RWPE2 (cell line): ENCODE results near the gene BCL6B.

Experiments
- ATAC-seq: fragments of 200-7000 bp; cut with Tn5 transposase; 3 replicates; pipeline ENCODE4 v1.9.1; 2021; ENCODE audit warnings: low read depth
- DNase-seq: peaks from one replicate; pipeline ENCODE4 v3.0.0-alpha.2; 2020; ENCODE audit warnings: low spot score
- H3K27ac ChIP-seq: fragments of 450-650 bp; 2 replicates; pipeline ENCODE4 v1.5.1; 2017; ENCODE audit warnings: mild to moderate bottlenecking; ENCODE audit not compliant: poor library complexity, severe bottlenecking
- H3K27me3 ChIP-seq: fragments of 250-450 bp; sonication (Bioruptor Pico); 2 replicates; pipeline ENCODE4 v1.5.1; 2021; ENCODE audit warnings: mild to moderate bottlenecking, moderate library complexity; ENCODE audit not compliant: insufficient read depth, poor library complexity, severe bottlenecking
- H3K36me3 ChIP-seq: fragments of 250-450 bp; sonication (Bioruptor Pico); 2 replicates; pipeline ENCODE4 v1.5.1; 2020; ENCODE audit warnings: low read depth, mild to moderate bottlenecking, moderate library complexity
- H3K4me1 ChIP-seq: fragments of 250-450 bp; sonication (Bioruptor Pico); 2 replicates; pipeline ENCODE4 v1.5.1; 2021; ENCODE audit warnings: mild to moderate bottlenecking, moderate library complexity; ENCODE audit not compliant: insufficient read depth, poor library complexity, severe bottlenecking
- H3K4me3 ChIP-seq: fragments of 250-450 bp; sonication (Bioruptor Pico); 2 replicates; pipeline ENCODE4 v1.5.1; 2021; ENCODE audit warnings: mild to moderate bottlenecking, moderate library complexity; ENCODE audit not compliant: severe bottlenecking
- H3K9me3 ChIP-seq: fragments of 250-450 bp; sonication (Bioruptor Pico); 2 replicates; pipeline ENCODE4 v1.5.1; 2021; ENCODE audit warnings: mild to moderate bottlenecking, moderate library complexity; ENCODE audit not compliant: severe bottlenecking
- TF ChIP-seq, protein P1 (sequence below): fragments of 450-650 bp; IDR thresholded peaks from one replicate; pipeline ENCODE4 v1.5.1; 2017; ENCODE audit warnings: mild to moderate bottlenecking, moderate library complexity; ENCODE audit not compliant: poor library complexity, severe bottlenecking

The BCL6B gene

DNA sequence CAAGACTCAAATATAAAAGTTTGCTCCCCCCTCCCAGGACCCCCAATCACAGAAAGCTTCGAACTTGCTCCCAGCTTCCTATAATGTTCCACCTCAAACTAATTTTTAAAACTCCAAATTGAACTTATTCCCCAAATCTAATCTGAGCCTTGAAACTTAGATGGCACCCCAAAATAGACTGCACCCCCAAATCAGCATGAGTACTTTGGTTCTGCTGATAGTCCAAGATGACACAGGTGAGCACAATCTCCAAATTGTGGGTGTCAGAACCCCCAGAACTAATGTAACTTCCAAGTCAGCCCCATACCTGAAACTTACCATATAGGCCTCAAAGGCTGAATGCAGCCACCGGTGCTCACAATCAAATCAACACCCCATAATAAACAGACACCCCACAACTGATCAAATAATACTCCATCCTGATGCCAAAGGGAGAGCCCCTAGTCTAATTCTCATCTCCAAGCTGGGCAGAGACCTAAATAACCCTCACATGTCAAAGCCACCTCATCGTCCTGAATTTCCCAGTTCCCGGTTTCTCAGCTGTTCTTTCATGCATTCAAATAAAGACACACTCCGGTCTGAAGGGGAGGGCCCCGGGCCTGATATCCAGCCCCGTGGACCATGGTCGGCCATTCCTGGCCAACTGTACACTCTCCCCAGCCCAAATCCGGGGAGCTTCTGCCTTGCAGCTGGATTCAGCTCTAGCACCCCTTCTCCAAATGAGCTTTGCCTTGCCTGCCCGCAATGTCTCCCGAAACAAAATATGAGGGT, 1.8 kb upstream of the BCL6B start:
- H3K4me1 ChIP-seq = no peaks in the 10 kb centered on the region

DNA sequence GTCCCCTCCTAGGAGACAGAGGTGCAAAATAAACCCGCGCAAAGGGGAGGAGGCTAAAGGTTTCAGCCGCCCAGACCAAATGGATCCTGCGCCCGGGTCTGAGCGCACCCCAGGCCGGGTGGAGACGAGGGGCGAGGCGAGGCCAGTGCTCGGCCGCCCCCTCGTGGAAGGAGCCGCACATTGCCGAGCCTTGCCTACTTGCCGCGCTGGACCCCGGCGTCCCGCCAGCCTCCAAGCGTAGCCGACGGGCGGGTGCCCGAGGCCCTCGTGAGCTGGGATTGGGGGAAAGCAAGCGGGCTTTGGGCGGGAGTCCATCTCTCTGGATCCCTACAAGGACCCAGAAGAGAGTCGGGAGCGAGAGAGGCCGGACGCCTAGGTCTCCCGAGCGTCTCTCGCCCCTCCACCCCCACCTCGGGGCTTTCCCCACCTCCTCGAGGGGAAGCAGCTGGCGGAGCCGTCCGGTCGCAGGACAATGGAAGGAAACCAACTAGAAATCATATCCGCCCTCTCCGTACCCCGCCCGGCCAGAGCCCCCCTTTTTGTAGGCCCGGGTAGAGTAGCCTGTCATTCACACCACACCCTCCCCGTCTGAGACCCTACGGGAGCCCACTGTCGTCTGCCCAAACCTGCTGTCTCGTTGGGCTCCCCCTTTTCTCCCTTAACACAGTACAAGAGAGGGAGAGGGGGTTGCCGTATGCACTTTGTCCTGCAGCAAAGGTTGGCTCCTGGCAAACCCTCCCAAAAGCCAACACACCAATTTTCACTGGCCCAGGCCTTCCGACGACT, 664 bp upstream of the BCL6B start:
- ATAC-seq = peak; percentile 61
- Histone ChIP-seq H3K4me1 (no peaks in the 10 kb centered on the region), H3K9me3 (no peaks in the 10 kb centered on the region), H3K27me3 (no peaks in the 10 kb centered on the region), H3K27ac (no peak overlapping the region), H3K36me3 (no peaks in the 10 kb centered on the region), H3K4me3 (no peak overlapping the region)
- DNase-seq = no peak
- TF ChIP-seq, protein P1, sequence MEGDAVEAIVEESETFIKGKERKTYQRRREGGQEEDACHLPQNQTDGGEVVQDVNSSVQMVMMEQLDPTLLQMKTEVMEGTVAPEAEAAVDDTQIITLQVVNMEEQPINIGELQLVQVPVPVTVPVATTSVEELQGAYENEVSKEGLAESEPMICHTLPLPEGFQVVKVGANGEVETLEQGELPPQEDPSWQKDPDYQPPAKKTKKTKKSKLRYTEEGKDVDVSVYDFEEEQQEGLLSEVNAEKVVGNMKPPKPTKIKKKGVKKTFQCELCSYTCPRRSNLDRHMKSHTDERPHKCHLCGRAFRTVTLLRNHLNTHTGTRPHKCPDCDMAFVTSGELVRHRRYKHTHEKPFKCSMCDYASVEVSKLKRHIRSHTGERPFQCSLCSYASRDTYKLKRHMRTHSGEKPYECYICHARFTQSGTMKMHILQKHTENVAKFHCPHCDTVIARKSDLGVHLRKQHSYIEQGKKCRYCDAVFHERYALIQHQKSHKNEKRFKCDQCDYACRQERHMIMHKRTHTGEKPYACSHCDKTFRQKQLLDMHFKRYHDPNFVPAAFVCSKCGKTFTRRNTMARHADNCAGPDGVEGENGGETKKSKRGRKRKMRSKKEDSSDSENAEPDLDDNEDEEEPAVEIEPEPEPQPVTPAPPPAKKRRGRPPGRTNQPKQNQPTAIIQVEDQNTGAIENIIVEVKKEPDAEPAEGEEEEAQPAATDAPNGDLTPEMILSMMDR = peak; percentile 93

More for the DNA sequence above, 1.8 kb upstream of the BCL6B start:
- H3K36me3 ChIP-seq = no peaks in the 10 kb centered on the region
- no peak for DNase-seq
- no peaks in the 10 kb centered on the region for H3K27me3 ChIP-seq
- H3K27ac ChIP-seq = no peak overlapping the region
- H3K9me3 ChIP-seq = no peaks in the 10 kb centered on the region
- H3K4me3 ChIP-seq = no peak overlapping the region
- no peak for ATAC-seq
- TF ChIP-seq, protein P1 = no peak

- ATAC-seq (peak; percentile 68), DNase-seq (peak; percentile 84)
- H3K4me3 ChIP-seq = no peak overlapping the region
- no peaks in the 10 kb centered on the region for H3K27me3 ChIP-seq
- no peaks in the 10 kb centered on the region for H3K9me3 ChIP-seq
- H3K36me3 ChIP-seq = no peaks in the 10 kb centered on the region
- TF ChIP-seq, protein P1 = no peak
- no peaks in the 10 kb centered on the region for H3K4me1 ChIP-seq
- H3K27ac ChIP-seq = no peak overlapping the region
Measured at GRCh38 chr17:7023576-7024401, 939 bp downstream of the BCL6B start.

DNA sequence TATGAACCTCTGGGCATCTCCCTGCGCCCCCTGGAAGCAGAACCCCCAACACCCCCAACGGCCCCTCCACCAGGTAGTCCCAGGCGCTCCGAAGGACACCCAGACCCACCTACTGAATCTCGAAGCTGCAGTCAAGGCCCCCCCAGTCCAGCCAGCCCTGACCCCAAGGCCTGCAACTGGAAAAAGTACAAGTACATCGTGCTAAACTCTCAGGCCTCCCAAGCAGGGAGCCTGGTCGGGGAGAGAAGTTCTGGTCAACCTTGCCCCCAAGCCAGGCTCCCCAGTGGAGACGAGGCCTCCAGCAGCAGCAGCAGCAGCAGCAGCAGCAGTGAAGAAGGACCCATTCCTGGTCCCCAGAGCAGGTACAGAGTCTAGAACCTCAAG, 1.5 kb downstream of the BCL6B start:
- no peak for DNase-seq
- no peaks in the 10 kb centered on the region for H3K4me1 ChIP-seq
- H3K4me3 ChIP-seq = no peak overlapping the region
- no peak for ATAC-seq
- no peaks in the 10 kb centered on the region for H3K36me3 ChIP-seq
- no peaks in the 10 kb centered on the region for H3K27me3 ChIP-seq
- TF ChIP-seq, protein P1 = no peak
- H3K9me3 ChIP-seq = no peaks in the 10 kb centered on the region
- H3K27ac ChIP-seq = no peak overlapping the region
